ENCODE measurements around the gene TTI1.

DNA sequence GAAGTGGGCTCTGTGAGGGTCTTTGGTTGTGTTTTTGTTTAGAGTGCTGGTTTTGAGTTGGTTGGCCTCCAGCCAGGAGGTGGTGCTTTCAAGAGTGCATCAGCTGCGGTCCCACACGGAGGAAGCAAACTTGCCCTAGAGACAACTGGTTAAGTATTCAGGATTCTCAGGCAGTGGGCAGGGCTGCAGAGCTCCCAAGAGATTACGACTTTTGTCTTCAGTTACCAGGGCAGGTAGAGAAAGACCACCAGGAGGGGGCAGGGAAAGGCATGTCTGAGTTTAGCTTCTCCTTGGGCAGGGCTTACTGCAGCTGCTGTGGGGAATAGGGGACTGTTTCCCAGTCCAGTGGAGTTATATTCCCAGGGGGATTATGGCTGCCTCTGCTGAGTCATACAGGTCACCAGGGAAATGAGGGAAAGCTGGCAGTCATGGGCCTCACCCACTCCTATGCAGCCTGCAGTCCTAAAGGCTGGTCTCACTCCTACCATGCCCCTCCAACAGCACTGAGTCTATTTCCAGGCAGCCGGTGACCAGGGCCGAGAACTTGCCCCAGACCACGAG is 64.3 kb downstream of the TTI1 start:
- TF ChIP-seq, protein P1, sequence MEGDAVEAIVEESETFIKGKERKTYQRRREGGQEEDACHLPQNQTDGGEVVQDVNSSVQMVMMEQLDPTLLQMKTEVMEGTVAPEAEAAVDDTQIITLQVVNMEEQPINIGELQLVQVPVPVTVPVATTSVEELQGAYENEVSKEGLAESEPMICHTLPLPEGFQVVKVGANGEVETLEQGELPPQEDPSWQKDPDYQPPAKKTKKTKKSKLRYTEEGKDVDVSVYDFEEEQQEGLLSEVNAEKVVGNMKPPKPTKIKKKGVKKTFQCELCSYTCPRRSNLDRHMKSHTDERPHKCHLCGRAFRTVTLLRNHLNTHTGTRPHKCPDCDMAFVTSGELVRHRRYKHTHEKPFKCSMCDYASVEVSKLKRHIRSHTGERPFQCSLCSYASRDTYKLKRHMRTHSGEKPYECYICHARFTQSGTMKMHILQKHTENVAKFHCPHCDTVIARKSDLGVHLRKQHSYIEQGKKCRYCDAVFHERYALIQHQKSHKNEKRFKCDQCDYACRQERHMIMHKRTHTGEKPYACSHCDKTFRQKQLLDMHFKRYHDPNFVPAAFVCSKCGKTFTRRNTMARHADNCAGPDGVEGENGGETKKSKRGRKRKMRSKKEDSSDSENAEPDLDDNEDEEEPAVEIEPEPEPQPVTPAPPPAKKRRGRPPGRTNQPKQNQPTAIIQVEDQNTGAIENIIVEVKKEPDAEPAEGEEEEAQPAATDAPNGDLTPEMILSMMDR (IDR thresholded peaks at IDR 0.05): no peak
- no peak for TF ChIP-seq POLR2A (IDR thresholded peaks at IDR 0.05)
